Tibial artery (tissue), 4 donors: ENCODE measurements around the gene GATA3.

Experiments
- DNase-seq, 2 donors: peaks; one replicate each; pipeline ENCODE4 v3.0.0-alpha.2; 2019
- H3K27ac ChIP-seq, 2 donors: fragments of 200-600 bp; sonication (generic) in 1 of 2; 1 replicate in 1 of 2; 2 replicates in 1 of 2; pipeline ENCODE4 v1.5.1; 2018 to 2019; ENCODE audit warnings: mild to moderate bottlenecking in 1 of 2
- H3K27me3 ChIP-seq, 2 donors: fragments of 200-600 bp; sonication (generic) in 1 of 2; one replicate each; pipeline versions ENCODE4 v1.5.1 to v1.6.0; 2016 to 2019
- H3K36me3 ChIP-seq, 3 donors: fragments of 200-600 bp; sonication (generic) in 2 of 3; one replicate each; pipeline ENCODE4 v1.5.1; 2016 to 2019; ENCODE audit warnings: mild to moderate bottlenecking in 2 of 3
- H3K4me1 ChIP-seq, 4 donors: fragments of 200-600 bp; sonication (generic) in 2 of 4; 1 replicate in 3 of 4; 2 replicates in 1 of 4; pipeline ENCODE4 v1.5.1; 2016 to 2019
- H3K4me3 ChIP-seq, 2 donors: fragments of 200-600 bp; sonication (generic) in 1 of 2; 1 replicate in 1 of 2; 2 replicates in 1 of 2; pipeline ENCODE4 v1.5.1; 2018 to 2019; ENCODE audit warnings: mild to moderate bottlenecking in 2 of 2
- H3K9me3 ChIP-seq, 3 donors: fragments of 200-600 bp; sonication (generic) in 1 of 3; one replicate each; pipeline ENCODE4 v1.5.1; 2016 to 2019
- intact Hi-C: fragments of 100-400 bp; cut with DNase I; formaldehyde crosslinking; loops from one replicate; pipeline ENCODE4 v1.15.0; 2023; ENCODE audit warnings: low total_unique reads
- TF ChIP-seq, protein P1 (sequence below), 2 experiments: fragments of 200-600 bp in 1 of 2; fragments of 450-650 bp in 1 of 2; IDR thresholded peaks; one replicate each; pipeline ENCODE4 v1.5.1; 2017 to 2019; ENCODE audit warnings: antibody characterized with exemption in 2 of 2, mild to moderate bottlenecking in 1 of 2, moderate library complexity in 1 of 2

GATA3 gene

DNA sequence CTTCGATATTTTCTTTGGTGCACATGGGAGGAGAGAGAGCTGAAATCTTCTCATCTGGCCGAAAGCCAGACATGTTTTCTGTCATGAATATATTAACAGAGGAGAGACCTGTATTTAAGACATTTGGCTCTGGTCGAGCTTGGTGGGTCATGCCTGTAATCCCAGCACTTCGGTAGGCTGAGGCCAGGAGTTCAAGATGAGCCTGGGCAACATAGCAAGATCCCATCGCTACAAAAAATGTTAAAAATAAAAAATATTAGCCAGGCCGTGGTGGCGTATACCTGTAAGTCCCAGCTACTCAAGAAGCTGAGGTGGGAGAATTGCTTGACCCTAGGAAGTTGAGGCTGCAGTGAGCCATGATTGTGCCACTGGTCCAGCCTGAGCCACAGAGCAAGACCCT lies 21.9 kb upstream of the GATA3 start:
- H3K27me3 ChIP-seq = peaks cover 0 to 59% of the 10 kb centered on the region in 2 donors

DNA sequence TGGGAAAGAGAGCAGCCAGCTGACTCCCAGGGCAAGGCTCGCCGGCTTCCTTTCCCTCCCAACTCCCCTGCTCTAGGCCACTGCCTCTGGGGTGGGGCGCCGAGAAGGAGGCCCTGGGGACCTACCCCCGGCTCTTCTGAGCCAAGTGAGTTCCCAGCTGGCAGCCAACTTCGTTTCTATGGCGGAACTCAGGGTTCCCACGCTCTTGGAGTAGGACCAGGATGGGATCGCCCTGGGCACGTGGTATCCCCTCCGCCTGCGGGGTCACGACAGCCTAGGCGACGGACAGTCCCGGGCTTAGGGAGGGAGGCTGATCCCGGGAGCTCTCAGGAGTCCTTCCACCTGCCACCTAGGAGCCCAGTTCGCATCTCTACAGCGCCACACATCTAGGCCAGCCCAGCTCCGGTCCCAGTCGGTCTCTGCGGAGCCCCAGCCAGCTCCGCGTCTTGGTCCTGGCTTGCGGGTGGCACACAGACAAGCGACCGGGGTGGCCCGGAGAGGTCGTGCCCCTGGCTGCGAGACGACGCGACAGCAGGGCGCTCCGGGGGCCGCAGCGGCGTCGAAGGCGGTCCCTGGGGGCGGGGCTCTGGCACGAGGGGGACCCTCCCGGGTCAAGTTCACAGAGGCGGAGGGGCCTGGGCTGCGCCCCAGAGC lies 20.5 kb upstream of the GATA3 start:
- H3K9me3 ChIP-seq = no peaks in the 10 kb centered on the region
- DNase-seq = peak in 1 of 2 donors; percentile 51
- H3K4me3 ChIP-seq = peak overlapping the region in 1 of 2 donors; percentile 15
- intact Hi-C loops = no loop called here
- peaks cover 0 to 35% (median 25%) of the 10 kb centered on the region in 4 donors for H3K4me1 ChIP-seq
- H3K27ac ChIP-seq = no peak overlapping the region
- TF ChIP-seq, protein P1, sequence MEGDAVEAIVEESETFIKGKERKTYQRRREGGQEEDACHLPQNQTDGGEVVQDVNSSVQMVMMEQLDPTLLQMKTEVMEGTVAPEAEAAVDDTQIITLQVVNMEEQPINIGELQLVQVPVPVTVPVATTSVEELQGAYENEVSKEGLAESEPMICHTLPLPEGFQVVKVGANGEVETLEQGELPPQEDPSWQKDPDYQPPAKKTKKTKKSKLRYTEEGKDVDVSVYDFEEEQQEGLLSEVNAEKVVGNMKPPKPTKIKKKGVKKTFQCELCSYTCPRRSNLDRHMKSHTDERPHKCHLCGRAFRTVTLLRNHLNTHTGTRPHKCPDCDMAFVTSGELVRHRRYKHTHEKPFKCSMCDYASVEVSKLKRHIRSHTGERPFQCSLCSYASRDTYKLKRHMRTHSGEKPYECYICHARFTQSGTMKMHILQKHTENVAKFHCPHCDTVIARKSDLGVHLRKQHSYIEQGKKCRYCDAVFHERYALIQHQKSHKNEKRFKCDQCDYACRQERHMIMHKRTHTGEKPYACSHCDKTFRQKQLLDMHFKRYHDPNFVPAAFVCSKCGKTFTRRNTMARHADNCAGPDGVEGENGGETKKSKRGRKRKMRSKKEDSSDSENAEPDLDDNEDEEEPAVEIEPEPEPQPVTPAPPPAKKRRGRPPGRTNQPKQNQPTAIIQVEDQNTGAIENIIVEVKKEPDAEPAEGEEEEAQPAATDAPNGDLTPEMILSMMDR (IDR thresholded peaks at IDR 0.05) = no peak
- H3K27me3 ChIP-seq = peaks cover 0 to 73% of the 10 kb centered on the region in 2 donors
- H3K36me3 ChIP-seq = no peaks in the 10 kb centered on the region

More for the DNA sequence above, 21.9 kb upstream of the GATA3 start:
- Histone ChIP-seq H3K36me3 (no peaks in the 10 kb centered on the region), H3K4me3 (no peak overlapping the region), H3K27ac (no peak overlapping the region), H3K4me1 (peaks cover 0 to 35% (median 23%) of the 10 kb centered on the region in 4 donors), H3K9me3 (no peaks in the 10 kb centered on the region)
- TF ChIP-seq, protein P1 (IDR thresholded peaks at IDR 0.05) = no peak
- DNase-seq = no peak
- intact Hi-C loops = no loop called here

DNA sequence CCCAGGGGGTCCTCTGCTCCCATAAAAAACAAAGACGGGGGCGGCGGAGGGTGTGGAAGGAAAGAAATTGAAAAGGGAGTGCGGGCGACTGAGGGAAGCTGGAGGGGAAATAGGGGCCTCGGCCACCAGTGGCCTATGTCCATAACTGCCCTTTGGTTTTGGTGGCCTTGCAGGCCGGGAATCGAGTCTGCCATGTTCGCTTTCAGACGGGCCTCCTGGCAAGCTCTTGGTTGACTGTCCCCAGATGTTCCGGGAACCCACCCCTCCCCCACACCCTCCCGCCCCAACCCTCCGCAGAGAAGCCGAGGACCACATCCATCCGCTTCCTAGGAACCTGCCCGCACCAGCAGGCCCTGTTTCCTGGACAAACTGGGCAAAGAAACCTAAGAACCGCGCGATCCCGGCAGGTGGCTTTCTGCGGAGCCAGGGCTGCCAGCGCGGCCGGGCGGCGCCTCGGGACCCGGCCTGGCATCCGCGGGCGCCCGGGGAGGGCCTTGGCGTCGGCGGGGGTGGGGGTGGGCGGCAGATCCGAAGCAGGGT lies 20.0 kb upstream of the GATA3 start:
- H3K9me3 ChIP-seq = no peaks in the 10 kb centered on the region
- H3K36me3 ChIP-seq = no peaks in the 10 kb centered on the region
- peaks cover 0 to 79% of the 10 kb centered on the region in 2 donors for H3K27me3 ChIP-seq
- TF ChIP-seq, protein P1 (IDR thresholded peaks at IDR 0.05) = no peak
- DNase-seq = no peak
- H3K27ac ChIP-seq = no peak overlapping the region
- peaks cover 0 to 35% (median 25%) of the 10 kb centered on the region in 4 donors for H3K4me1 ChIP-seq
- H3K4me3 ChIP-seq = peak overlapping the region in 1 of 2 donors; percentile 15
- intact Hi-C loops = no loop called here

DNA sequence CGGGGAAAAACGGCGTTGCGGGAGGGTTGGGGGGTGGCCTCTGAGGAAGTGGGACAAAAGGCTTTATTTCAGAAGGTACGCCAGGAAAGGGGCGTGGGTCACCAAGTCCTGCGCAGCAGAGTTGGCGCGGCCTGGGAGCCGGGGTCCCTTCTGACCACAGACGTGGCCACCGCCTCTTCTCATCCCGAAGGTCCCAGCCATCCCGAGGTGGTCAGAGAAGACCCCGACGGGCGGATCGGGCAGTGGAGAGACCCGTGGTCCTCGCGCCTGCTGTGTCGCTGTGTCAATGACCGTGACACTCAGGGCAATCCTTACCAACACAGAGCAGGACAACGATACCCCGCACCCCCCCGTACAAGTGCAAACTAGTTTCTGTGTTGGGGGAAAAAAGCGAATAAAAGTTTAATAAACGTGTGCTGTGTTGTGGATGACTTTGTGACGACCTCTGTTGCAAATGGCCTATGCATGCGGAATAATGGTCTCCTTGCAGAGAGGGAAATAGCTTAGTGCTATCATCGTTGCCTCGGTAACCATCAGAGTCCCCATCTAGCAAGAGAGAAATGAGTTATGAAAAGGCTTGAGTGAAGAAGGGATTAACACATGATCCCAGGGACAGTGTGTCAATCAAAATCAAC lies 19.4 kb upstream of the GATA3 start:
- TF ChIP-seq, protein P1 (IDR thresholded peaks at IDR 0.05) = no peak

DNA sequence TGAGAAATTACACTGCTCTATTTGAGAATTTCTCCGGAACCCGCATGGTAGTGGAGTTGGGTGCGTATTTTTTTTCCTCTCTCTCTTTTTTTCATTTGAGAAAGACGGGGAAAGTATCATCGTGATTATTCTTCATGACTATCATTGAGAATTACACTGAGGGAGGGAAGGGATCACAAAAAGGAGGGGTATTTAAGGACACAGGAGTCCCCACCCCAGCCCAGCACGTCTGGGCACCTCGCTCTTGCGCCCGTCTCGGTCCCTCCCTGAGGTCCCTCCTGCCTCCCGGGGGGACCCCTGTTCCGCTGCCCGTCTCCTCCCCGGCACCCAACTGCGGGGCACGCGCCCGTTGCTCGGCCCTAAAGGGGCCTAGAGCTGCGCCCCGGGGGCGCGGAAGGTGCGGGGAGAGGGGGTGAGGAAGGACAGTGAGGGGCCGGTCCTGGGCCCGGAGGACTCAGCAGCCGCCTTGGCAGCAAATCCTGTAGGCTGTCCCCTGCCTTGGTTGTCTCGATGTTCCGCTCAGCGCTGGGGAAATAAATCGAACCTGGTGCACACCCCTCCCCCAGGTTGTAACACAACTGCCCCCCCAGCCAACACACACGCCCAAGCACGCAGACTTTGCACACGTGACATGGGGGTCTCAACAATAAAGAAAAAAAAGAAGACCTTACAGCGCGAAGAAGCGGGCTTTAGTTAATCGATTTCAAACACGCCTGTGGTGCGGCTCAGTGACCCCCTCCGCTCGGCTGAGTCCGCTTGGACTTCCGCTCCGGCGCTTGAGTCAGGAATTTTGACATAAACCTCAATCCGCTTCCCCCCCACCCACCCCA lies 18.6 kb upstream of the GATA3 start:
- intact Hi-C loops = no loop called here
- Histone ChIP-seq H3K27me3 (peaks cover 0 to 91% of the 10 kb centered on the region in 2 donors), H3K27ac (no peak overlapping the region), H3K4me1 (peaks cover 0 to 35% (median 25%) of the 10 kb centered on the region in 4 donors), H3K4me3 (no peak overlapping the region), H3K9me3 (no peaks in the 10 kb centered on the region), H3K36me3 (no peaks in the 10 kb centered on the region)
- peak in 1 of 2 donors; percentile 2 for DNase-seq
- TF ChIP-seq, protein P1 (IDR thresholded peaks at IDR 0.05) = no peak

More for the DNA sequence above, 19.4 kb upstream of the GATA3 start:
- no peak for DNase-seq
- peaks cover 0 to 84% of the 10 kb centered on the region in 2 donors for H3K27me3 ChIP-seq
- H3K9me3 ChIP-seq = no peaks in the 10 kb centered on the region
- no peaks in the 10 kb centered on the region for H3K36me3 ChIP-seq
- H3K4me1 ChIP-seq = peaks cover 0 to 35% (median 25%) of the 10 kb centered on the region in 4 donors
- H3K4me3 ChIP-seq = no peak overlapping the region
- intact Hi-C loops = no loop called here
- H3K27ac ChIP-seq = no peak overlapping the region
